Stimulated activated naive CD8-positive, alpha-beta T cell treated with anti-CD3 and anti-CD28 coated beads, Interleukin-15, amount 100 ng/mL, for 72 hours (primary cell): ENCODE results near the gene ZNF804B.
A peak's percentile ranks its signal among the peaks of the same experiment; 100 is the strongest.

Experiments used
- ATAC-seq: fragments of 150-1000 bp; cut with Tn5 transposase; 2 replicates; pipeline ENCODE4 v1.10.0; 2021; ENCODE audit warnings: mild to moderate bottlenecking, moderate library complexity
- DNase-seq, 2 donors: peaks; one replicate each; pipeline ENCODE4 v3.0.0; 2021 to 2022
- H3K27ac Mint-ChIP-seq, 2 donors: one replicate each; pipeline ENCODE4 v1.8.0; 2022; ENCODE audit warnings: mild to moderate bottlenecking in 2 of 2, mixed read lengths in 2 of 2, moderate library complexity in 2 of 2
- H3K27me3 Mint-ChIP-seq: one replicate; pipeline ENCODE4 v1.8.0; 2022; ENCODE audit warnings: mixed read lengths
- H3K4me1 Mint-ChIP-seq: one replicate; pipeline ENCODE4 v1.8.0; 2022; ENCODE audit warnings: mild to moderate bottlenecking, mixed read lengths
- H3K4me3 Mint-ChIP-seq, 2 donors: one replicate each; pipeline ENCODE4 v1.8.0; 2022; ENCODE audit warnings: mild to moderate bottlenecking in 2 of 2, mixed read lengths in 2 of 2, moderate library complexity in 1 of 2
- H3K9me3 Mint-ChIP-seq, 2 donors: one replicate each; pipeline ENCODE4 v1.8.0; 2022; ENCODE audit warnings: mixed read lengths in 2 of 2

ZNF804B gene

DNA sequence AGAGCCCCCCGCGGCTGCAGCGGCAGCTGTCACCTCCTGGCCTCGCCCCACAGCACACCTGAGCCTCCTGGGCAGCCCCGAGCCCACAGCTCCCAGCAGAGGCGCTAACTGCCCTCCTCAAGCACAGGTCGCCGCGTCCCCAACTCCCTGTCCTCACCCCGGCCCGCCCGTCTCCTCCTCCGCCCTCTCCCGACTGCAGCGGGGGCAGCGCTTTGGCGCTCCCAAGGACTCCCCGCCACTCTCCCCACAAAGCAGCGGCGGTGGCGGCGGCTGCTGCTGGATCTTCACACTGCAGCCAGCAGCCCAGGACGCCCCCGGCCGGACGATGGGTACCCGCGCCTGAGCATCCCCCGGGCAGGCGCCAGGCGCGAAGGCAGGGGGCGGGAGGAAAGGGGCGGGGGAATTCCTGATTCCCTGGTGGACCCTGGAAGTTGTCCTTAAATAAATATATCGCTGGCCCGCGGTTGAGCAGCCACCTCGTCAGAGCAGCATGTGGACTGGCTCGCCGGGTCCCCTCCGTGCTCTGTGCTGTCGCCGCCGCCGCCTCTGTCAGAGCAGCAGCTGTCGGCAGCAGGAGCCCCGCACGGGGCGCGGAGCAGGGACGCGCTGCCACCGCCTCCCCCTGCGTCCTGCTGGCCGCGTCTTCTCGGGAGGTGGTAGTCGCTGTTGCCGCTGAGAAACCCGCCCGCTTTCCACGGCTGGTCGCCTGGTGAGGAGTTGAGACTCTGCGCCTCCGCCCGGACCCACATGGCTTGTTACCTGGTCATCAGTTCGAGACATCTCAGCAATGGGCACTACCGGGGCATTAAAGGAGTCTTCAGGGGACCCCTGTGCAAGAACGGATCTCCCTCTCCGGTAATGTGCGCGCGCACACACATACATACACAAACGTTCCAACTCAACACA is at the start of gene ZNF804B:
ZNF804B (plus strand) TSS at position 471 of the 906 bp plus-strand sequence; CDS start at position 748, 277 bp downstream.
- Mint-ChIP-seq H3K9me3 (no peaks in the 10 kb centered on the region), H3K4me3 (peak within 1 kb of the TSS; percentile 54 to 61), H3K4me1 (peaks cover 10% of the 10 kb centered on the region), H3K27ac (no peak within 1 kb of the TSS), H3K27me3 (peaks cover 39% of the 10 kb centered on the region)
- peak; percentile 72 for ATAC-seq
- DNase-seq: peak; percentile 4 to 10

DNA sequence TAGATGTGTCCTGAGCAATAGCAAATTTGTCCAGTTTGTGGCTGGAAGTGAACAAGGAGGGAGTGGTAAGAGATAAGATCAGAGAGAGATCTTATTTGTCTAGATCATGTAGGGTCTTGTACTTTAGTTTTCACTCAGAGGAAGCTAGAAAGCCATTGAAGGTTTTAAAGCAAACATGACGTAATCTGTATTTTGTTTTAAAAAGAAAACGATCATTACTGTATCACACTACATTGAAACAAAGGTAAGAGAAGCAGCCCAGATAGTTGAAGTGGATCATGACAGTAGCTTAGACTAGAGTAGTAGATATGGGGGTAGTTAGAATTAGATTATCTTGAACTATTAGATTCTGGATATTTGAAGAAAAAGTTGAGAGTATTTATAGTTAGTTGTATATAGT is 23.6 kb upstream of the ZNF804B start:
- DNase-seq (no peak), ATAC-seq (no peak)
- no peaks in the 10 kb centered on the region for H3K9me3 Mint-ChIP-seq
- no peaks in the 10 kb centered on the region for H3K27me3 Mint-ChIP-seq
- no peak overlapping the region for H3K4me3 Mint-ChIP-seq
- no peaks in the 10 kb centered on the region for H3K4me1 Mint-ChIP-seq
- H3K27ac Mint-ChIP-seq: no peak overlapping the region

DNA sequence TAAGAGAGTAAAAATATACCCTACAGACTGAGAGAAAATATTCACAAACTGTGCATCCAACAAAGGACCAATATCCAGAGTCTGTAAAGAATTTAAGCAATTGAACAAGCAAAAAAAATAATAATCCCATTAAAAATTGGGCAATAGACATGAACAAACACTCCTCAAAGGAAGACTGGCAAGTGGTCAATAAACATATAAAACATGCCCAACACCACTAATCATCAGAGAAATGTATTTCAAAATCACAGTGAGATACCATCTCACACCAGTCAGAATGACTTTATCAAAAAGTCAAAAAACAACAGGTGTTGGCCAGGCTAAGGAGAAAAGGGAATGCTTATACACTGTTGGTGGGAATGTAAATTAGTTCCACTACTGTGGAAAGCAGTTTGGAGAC is 21.9 kb upstream of the ZNF804B start:
- H3K4me3 Mint-ChIP-seq: no peak overlapping the region
- DNase-seq (no peak), ATAC-seq (no peak)
- H3K27me3 Mint-ChIP-seq: no peaks in the 10 kb centered on the region
- no peaks in the 10 kb centered on the region for H3K4me1 Mint-ChIP-seq
- H3K9me3 Mint-ChIP-seq: no peaks in the 10 kb centered on the region
- no peak overlapping the region for H3K27ac Mint-ChIP-seq

DNA sequence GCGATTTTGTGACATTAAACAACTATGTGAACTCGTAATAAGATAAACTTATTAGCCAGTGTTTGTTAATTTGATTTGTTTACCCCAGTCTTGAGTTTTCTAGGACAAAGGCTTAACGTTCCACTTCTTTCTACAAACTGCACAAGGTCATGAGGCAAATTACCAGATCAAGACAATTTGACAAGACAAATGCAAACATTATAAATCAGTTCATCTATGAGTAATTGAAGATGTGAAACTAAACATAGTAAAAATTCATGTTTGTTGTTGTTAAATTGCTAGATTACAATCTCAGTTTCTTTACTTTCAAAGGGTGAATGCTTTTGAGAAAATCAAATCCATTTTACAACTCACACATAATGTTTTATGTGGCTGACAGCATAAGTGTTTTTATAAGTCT is 13.4 kb upstream of the ZNF804B start:
- ATAC-seq (no peak), DNase-seq (no peak)
- Mint-ChIP-seq H3K4me1 (no peaks in the 10 kb centered on the region), H3K9me3 (no peaks in the 10 kb centered on the region), H3K4me3 (no peak overlapping the region), H3K27ac (no peak overlapping the region), H3K27me3 (no peaks in the 10 kb centered on the region)

DNA sequence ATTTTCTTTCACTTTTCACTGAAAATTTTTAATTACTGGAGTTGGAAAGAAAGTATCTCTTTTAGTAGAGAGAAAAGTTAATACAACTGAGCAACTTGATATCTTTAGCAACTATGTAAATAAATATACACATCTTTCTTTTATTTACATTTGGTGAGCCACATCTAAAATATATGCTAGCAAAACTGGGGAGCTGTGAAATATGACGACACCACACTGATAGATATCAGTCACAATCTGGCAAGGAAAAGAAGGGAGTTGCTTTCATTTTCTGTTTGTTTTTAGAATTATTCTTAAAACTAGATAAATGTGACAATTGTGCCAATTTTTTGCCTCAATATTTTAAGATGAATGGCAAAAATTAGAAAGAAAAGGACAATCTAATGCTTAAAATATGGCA is 2.7 kb upstream of the ZNF804B start:
- DNase-seq (no peak), ATAC-seq (no peak)
- H3K27ac Mint-ChIP-seq: no peak overlapping the region
- no peak overlapping the region for H3K4me3 Mint-ChIP-seq
- H3K4me1 Mint-ChIP-seq: peaks cover 10% of the 10 kb centered on the region
- peaks cover 49% of the 10 kb centered on the region for H3K27me3 Mint-ChIP-seq
- no peaks in the 10 kb centered on the region for H3K9me3 Mint-ChIP-seq

DNA sequence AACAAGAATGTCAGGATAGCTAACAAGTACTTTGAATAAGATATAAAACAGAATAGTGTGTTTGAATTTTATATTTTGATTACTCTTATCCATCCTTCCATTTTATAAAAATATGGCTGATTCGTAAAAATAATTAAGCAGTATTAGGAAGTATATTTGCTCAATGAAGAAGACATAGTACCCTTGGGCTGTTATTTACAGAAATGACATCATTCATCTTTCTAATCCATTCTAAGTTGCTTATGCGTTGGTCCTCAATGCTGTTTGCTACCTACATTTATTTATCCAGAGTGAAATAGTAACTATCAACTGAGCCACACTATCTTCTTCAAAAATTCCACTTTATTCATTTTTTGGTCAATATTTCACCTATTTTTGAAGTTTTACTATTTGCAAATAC is 2.1 kb upstream of the ZNF804B start:
- Mint-ChIP-seq H3K4me1 (peaks cover 10% of the 10 kb centered on the region), H3K4me3 (no peak overlapping the region), H3K9me3 (no peaks in the 10 kb centered on the region), H3K27me3 (peaks cover 50% of the 10 kb centered on the region), H3K27ac (no peak overlapping the region)
- ATAC-seq: no peak
- no peak for DNase-seq

DNA sequence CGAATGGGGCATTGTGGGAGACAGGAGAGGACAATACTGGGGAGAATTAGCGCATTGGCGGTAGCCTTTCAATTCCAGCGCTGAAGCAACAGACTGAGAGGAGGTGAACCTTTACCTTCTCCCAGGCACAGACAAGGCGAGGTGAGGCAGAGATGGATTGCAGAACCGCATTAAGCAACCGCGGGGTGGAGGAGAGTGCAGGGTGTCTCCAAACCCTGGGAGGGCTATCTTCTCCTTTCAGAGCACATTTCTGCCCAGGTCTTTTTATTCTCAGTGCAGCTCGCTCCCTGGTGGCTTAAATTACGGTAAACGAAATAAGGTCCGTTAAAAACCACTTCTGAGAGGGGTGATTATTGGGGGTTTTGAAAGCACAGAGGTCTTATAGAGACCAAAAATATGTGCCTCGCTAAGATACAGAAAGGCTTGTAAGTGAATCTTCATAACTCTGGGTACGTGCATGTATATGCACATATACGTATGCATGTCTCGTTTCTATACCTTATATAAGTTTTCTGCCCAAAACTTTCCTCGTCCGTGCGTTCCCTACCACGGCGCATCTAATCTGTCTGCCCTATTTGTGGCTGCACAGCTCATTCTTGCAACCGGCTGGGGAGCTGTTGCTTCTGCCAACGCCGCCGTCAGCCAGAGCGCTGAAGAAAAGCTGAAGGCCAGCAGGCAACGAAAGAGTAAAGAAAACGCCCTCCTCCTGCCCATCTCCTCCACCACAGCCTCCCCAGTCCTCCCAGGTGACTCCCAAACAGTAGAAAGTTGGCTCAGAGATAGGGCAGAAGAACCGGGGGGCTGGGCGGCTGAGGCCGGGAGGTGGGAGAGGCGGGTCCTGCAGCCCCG is 895 bp upstream of the ZNF804B start:
- DNase-seq: peak in 1 of 2 donors; percentile 4
- Mint-ChIP-seq H3K4me3 (peak overlapping the region; percentile 54 to 61), H3K9me3 (no peaks in the 10 kb centered on the region), H3K4me1 (peaks cover 10% of the 10 kb centered on the region), H3K27me3 (peaks cover 47% of the 10 kb centered on the region), H3K27ac (no peak overlapping the region)
- ATAC-seq: peak; percentile 19

DNA sequence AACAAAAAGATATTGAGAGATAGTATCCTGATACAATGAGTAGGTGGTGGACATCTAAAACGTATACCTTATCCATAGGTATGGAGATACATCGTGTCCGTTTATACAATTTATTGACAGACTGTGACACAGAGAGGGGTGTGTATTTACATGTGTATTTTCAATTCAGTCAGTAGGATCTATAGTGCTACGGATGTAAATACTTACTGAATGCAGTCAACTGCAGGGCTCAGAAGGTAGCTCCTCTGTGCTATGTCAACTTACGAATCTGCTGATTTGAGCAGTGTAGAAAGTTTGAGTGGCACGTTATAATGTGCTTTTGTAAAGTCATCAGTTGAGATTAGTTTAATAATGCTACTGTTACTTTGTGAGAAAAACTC is 626 bp downstream of the ZNF804B start:
- Mint-ChIP-seq H3K4me3 (peak overlapping the region; percentile 2 to 48), H3K27me3 (peaks cover 38% of the 10 kb centered on the region), H3K4me1 (peaks cover 10% of the 10 kb centered on the region), H3K27ac (no peak overlapping the region), H3K9me3 (no peaks in the 10 kb centered on the region)
- ATAC-seq (peak; percentile 43), DNase-seq (no peak)

DNA sequence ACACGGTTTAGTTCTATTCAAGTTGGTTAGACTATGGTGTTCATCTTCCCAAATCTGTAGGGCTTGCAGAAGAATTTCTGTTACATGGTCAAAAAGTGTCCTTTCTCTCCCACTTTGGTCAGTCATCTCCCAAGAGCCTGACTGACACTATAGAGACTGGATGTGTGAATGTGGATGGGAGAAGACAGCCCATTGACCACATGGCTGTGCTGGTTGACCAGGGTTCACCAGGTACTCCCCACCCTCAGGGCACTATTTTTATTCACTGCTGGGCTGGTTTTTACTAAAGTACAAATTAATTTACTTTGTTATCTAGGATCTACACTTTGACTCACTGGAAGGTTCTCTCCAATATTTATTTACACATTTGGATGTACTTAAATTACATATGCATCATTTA is 2.3 kb downstream of the ZNF804B start:
- H3K27ac Mint-ChIP-seq: no peak overlapping the region
- H3K9me3 Mint-ChIP-seq: no peaks in the 10 kb centered on the region
- H3K27me3 Mint-ChIP-seq: peaks cover 39% of the 10 kb centered on the region
- no peak for DNase-seq
- H3K4me1 Mint-ChIP-seq: peaks cover 10% of the 10 kb centered on the region
- ATAC-seq: no peak
- no peak overlapping the region for H3K4me3 Mint-ChIP-seq

DNA sequence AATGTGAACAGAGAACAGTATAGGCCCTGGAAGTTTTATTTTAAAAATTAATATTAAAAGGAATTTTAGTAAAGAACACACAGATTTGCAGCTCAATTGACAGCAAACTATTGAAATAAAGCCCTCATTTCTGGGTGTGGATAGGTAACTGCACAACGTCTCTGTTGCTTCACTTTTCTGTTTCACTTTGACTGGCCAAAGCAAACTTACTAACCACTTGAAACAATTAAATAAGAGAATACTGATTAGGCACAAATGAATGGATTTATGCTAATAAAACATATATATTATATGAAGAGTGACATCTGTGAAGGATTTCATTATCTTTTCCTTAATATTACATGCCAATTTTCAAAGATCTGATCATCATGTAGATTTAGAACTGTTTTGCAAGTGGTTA is 11.9 kb downstream of the ZNF804B start:
- Mint-ChIP-seq H3K27ac (no peak overlapping the region), H3K4me1 (no peaks in the 10 kb centered on the region), H3K27me3 (peaks cover 14% of the 10 kb centered on the region), H3K4me3 (no peak overlapping the region), H3K9me3 (no peaks in the 10 kb centered on the region)
- no peak for DNase-seq
- ATAC-seq: no peak

DNA sequence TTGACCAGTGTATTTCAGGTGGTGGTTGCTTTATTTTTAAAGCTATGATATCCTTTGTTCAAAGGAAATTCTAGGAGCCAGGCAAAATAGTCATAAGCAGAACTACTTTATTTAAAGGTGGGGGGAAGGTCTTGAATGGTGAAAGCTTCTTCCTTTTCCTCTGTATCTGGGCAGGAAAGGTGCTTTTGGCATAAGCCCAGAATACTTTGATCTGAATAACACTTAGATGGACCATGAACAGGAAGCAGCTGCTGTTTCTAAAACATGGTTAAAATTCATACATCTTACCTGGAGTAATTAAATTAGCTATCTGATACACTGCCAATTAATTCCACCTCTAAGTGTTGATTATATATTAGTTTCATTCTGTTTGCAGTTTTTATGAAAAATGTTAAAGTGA is 13.3 kb downstream of the ZNF804B start:
- DNase-seq (no peak), ATAC-seq (no peak)
- Mint-ChIP-seq H3K27ac (no peak overlapping the region), H3K9me3 (no peaks in the 10 kb centered on the region), H3K27me3 (peaks cover 3% of the 10 kb centered on the region), H3K4me3 (no peak overlapping the region), H3K4me1 (no peaks in the 10 kb centered on the region)

DNA sequence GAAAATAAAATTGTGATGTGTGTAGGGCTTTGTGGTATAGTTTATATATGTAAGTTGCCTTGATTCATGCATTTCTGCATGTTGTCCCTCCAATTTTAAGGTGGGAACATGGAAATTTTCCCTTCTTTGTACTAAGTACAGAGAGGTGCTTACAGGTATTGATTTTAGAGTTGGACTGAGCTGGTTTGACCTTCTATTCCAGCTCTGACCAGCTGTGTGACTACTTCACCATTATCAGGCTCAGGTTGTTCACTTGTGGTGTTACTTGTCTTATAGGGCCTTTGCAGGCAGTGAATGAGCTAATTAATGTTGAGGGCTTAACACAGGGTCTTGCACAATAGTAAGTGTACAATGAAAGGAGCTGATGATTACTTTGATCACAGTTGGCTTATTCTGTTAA is 16.3 kb downstream of the ZNF804B start:
- no peak for ATAC-seq
- H3K4me3 Mint-ChIP-seq: no peak overlapping the region

DNA sequence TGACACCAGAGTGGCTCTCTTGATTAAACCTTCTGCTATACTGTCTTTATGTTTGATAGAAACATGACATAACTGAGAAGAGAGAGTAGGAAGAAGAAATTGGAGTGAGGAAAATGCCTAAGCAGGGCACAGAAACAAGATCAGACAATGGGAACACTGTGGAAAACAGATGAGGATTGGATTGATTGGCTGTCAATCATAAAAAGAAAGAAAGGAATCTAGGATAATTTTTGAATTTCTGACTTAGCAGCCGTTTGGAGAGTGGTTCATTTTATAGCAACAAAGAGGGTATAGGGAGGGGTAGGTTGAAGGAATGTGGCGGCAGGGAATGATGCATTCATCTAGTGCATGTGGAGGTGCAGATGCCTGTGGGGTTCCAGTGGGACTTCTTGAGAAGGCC is 28.3 kb downstream of the ZNF804B start:
- Mint-ChIP-seq H3K27me3 (no peaks in the 10 kb centered on the region), H3K4me1 (no peaks in the 10 kb centered on the region), H3K27ac (no peak overlapping the region), H3K9me3 (no peaks in the 10 kb centered on the region), H3K4me3 (no peak overlapping the region)
- DNase-seq (no peak), ATAC-seq (no peak)

More for the DNA sequence above, 16.3 kb downstream of the ZNF804B start:
- no peaks in the 10 kb centered on the region for H3K27me3 Mint-ChIP-seq
- no peak for DNase-seq
- no peak overlapping the region for H3K27ac Mint-ChIP-seq
- H3K9me3 Mint-ChIP-seq: no peaks in the 10 kb centered on the region
- H3K4me1 Mint-ChIP-seq: no peaks in the 10 kb centered on the region

DNA sequence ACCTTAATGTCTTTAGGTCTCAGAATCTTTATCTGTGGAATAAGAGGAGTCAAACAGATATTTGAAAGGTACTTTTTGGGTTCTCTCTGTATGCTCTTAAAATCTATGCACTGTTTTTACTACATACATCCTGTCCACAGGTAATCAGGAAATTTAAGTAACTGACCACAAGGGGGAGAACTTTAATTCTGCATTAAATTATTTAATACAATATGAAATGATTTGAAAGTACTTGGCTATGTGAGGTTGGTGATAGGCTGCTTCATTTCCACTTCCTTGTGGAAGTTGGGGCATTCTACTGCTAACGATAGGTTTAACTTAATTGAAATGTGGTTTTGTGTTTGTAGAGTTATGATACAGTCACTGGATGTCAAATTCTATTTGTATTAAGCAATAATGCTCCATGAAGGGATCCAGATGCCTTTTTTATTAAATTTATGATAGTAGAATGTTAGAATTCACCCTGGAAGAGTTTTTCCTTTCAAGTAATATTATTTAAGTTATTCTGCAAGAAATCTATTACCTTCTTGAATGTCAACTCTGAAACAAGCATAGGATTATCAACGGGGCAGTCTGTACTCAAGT is 30.1 kb downstream of the ZNF804B start:
- Mint-ChIP-seq H3K27me3 (no peaks in the 10 kb centered on the region), H3K27ac (no peak overlapping the region), H3K4me1 (no peaks in the 10 kb centered on the region), H3K4me3 (no peak overlapping the region), H3K9me3 (no peaks in the 10 kb centered on the region)
- no peak for DNase-seq
- ATAC-seq: peak; percentile 40

DNA sequence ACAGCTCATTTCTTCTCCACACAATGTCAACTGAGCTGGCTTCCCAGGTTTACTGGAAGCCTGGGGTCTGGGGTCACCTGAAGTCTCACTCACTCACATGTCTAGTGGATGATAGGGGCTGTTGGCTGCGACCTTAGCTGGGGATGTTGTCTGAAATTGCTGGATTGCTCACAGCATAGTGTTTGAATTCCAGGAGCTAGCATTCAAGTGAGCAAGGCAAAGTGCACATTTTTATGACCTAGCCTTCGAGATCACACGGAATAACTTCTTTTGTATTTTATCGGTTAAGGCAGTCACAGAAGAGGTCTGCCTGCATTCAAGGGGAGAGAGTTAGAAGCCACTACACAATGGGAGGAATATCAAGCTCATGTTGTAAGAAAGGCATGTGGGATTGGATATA is 32.4 kb downstream of the ZNF804B start:
- no peak overlapping the region for H3K4me3 Mint-ChIP-seq
- no peaks in the 10 kb centered on the region for H3K27me3 Mint-ChIP-seq
- H3K27ac Mint-ChIP-seq: no peak overlapping the region
- no peaks in the 10 kb centered on the region for H3K4me1 Mint-ChIP-seq
- no peaks in the 10 kb centered on the region for H3K9me3 Mint-ChIP-seq
- ATAC-seq (no peak), DNase-seq (no peak)

DNA sequence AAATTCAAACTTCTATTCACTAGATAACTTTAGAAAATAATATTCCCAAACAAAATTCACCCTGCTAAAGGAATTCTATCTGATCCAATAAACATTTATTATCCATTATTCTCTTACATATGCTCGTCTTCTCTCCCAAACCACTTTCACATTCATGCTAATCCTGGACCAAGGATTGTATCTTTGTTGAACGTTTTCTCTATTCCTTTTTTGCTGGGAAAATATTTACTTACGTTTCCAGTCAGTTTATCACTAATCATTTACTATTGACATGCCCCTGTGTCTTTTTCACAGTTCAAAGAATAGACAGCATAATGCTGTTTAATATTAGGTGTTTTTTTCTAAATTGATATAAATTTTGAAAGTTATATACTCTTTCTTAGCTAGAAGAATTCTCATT is 32.9 kb downstream of the ZNF804B start:
- DNase-seq (no peak), ATAC-seq (no peak)
- no peak overlapping the region for H3K27ac Mint-ChIP-seq
- H3K9me3 Mint-ChIP-seq: no peaks in the 10 kb centered on the region
- no peak overlapping the region for H3K4me3 Mint-ChIP-seq
- no peaks in the 10 kb centered on the region for H3K27me3 Mint-ChIP-seq
- no peaks in the 10 kb centered on the region for H3K4me1 Mint-ChIP-seq
